Stimulated activated naive CD8-positive, alpha-beta T cell treated with anti-CD3 and anti-CD28 coated beads, Interleukin-15, Interleukin-2, amounts not matched to agents 100 U/mL and 50 U/mL, for 24 hours (primary cell): ENCODE data around the gene CCDC197.

Experiments
- ATAC-seq: fragments of 150-1000 bp; cut with Tn5 transposase; one replicate; pipeline ENCODE4 v1.10.0; 2021
- DNase-seq: peaks from one replicate; pipeline ENCODE4 v3.0.0; 2021

CCDC197 gene

DNA sequence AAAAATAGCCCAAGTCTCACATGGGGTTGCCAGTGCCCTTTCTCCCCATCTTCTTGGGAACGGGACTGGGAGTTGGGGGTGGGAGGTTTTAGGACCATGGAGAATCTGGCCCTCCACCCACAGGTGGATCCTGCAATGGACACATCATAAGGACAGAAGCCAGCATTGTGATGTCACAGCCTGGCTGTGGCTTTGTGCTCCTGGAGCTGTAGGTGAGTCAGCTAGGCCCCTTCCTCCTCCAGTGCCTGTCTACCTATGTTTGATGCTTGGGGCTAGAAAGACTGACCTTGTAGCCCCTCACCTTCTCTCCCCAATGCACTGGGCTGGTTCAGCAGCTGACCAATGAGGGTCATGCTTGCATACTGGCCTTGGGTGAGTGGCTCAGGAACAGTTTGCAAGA lies at the start of gene CCDC197:
TSS of gene CCDC197 (plus strand) at position 220 of the 400 bp plus-strand sequence. CDS start 831 bp downstream, outside the sequence.
- no peak for DNase-seq

DNA sequence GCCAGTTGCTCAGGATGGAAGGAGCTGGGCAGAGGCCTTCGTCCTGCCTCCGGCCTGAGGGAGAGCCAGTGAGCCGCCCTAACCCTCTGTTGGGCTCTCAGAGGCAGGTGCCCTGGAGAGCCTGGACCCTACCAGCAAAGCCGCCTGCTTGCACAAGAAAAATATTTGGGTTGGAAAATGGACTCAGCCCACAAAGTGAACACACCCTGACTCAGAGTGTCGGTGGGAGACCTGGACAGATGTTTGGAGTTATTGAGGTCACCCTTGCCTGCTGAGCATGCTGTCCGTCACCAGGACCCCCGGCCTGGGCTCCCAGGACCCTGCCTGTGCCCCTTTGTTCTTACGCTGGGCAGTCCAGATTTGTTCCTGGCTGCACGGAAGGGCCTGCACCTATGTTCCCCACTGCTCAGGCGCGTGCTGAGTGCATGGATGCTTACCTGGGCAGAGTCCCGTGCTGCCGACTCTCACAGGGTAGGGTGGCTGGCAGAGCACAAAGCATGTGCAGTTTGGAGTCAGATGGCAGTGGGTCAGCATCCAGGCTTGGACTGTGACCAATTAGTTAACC lies 47.5 kb upstream of the CCDC197 start:
- DNase-seq = no peak
- ATAC-seq = no peak

More for the DNA sequence above, at the start of gene CCDC197:
- peak; percentile 20 for ATAC-seq

DNA sequence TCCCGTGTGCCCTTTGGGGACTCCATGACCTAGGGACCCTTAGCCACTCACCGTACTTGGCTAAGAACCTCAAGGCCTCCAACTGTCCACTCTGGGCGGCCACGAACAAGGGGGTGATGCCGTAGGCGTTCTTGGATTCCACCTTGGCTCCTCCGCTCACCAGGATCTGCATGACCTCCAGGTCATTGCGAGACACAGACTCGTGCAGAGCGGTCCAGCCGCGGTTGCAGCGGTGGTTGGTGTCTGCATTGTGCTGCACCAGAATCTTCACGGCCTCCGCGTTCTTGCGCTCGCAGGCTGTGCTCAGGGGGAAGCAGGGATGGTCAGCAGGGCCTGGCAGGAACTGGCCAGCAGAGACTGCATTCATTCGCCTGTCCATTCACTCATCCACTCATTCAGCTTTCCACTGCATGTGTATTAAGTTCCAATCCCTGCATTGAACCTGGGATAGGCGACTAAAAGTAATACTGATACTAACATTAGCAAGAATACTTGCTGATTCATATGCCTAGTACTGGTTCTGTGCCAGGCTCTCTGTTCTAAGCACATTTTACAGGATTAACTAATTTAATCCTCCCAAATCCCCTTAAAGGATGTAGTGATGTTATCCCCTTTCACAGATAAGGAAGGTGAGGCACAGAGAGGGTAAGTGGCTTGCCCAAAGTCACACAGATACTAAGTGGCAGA lies 46.0 kb upstream of the CCDC197 start:
- ATAC-seq (no peak), DNase-seq (no peak)

DNA sequence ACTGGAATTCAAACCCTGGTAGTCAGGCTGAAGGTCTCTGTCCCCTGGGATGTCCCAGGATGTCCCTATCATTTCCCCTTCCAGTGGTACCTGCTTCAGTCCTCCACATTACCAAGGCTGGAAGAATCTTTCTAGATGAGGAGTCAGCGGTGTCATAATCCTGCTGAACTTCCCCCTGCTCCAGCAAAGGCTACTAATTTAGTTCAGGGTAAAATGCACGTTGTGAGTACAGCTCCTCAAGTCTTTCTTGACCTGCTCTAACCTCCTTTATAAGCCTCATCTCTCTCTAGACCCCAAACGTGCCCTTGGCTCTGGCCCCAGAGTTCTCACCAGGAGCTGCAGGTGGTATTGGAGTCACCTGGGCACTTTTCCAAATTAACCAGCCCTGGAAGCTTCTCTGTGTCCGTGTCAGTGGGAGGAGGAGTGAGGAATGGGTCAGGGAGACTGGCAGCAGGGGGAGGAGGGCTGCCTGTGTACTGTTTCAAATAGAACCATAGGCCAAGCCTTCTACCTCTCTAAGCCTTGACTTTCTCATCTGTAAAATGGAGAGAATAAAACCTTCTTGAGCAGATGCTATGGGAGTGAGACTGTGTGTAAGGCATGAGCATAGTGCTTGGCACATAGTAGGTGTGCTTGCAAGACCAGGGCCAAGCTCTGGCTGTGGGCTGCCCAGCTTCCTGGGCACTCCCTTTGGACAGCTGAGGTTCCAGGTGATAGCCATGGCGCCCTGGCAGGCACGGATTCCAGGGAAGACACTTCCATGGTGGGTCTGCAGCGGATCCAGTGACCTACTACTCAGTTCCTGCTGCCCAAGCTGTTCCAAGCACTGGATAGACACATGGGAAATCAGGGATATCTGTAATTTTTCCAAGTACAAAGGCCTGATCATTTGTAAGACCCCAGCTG lies 45.2 kb upstream of the CCDC197 start:
- DNase-seq (no peak), ATAC-seq (no peak)

DNA sequence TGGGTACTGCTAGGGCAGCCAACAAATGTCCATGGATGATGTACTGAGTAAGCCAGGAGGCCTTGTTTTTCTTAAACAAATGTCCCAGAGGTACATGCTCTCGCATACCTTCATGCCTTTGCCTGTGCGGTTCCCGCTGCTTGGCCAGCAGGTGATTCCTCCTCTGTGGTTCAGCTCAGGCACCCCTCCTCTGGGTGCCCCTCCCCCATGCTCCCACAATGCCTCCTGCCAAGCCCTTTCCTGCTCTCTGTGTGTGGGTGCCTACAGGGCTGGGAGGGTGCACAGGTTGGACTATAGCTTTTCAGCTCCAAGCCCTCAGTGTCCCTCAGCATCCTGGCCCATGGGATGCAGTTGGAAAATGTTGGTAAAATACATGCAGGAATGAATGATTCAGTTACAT lies 44.3 kb upstream of the CCDC197 start:
- DNase-seq = no peak
- ATAC-seq = no peak

DNA sequence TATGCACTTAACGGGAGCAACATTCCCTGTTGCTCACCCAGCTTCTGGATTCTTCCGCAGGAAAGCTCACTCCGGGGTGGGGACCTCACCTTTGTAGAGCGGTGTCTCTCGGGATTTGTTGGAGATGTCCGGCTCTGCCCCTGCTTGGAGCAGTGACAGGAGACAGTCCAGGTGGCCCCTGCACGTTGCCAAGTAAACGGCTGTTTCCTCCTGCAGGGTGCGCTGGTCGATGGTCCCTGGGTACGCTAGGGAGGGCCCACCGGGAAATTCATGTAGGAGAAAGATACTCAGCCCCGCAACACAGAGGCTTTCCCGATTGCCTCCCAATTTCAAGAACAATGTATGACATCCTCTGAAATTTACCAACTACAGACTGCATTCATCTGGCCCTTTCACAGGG lies 43.8 kb upstream of the CCDC197 start:
- DNase-seq (no peak), ATAC-seq (no peak)

DNA sequence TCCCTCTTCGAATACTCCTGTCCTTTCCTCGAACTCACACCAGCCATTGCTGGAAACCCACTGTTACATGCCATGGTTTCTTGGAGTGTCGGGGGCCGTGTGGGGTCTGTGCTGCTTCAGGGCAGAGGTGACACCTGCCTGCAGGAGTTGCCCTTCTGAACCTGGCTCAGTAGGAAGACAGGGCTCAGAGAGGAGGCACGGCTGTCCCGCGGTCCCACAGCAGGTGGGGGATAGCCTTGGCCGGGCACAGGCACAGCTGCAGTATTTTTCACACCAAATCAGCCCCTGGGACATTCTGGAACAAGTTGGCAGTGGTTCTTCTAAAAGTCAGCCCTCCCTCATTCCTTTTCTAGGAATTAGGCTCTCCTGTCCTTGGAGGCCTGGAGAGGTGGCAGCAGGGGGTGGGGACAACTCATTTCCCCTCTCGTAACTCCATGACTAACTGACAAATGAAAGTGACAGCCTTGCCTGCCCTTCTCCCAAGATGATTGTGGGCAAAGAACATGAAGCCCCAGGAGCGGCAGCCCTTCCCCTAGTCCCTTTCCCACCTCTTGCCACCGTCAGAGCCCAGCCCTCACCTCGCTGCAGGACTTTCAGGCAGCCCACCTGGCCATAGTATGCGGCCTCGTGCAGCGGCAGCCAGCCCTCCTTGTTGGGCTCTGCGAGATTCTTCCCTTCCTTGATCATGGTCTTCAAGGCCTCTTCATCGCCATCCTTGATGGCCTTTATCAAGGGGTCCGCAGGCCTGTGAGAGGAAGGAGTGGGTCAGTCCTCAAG lies 43.2 kb upstream of the CCDC197 start:
- ATAC-seq = no peak
- DNase-seq = no peak

DNA sequence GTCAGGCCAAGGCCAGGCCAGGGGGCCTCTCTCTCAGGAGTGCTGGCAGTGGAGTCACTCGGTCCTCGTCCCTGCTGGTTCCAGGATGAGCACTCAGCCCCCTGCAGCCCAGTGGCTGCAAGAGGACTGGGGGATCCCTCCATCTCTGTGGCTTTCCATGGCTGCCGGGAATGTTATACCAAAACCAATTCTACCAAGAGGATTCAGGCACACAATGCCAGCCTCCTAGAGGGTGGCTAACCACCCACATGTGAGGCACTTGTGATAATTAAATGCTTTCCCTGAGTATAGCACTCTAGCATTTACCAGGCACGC lies 42.6 kb upstream of the CCDC197 start:
- ATAC-seq (no peak), DNase-seq (no peak)

DNA sequence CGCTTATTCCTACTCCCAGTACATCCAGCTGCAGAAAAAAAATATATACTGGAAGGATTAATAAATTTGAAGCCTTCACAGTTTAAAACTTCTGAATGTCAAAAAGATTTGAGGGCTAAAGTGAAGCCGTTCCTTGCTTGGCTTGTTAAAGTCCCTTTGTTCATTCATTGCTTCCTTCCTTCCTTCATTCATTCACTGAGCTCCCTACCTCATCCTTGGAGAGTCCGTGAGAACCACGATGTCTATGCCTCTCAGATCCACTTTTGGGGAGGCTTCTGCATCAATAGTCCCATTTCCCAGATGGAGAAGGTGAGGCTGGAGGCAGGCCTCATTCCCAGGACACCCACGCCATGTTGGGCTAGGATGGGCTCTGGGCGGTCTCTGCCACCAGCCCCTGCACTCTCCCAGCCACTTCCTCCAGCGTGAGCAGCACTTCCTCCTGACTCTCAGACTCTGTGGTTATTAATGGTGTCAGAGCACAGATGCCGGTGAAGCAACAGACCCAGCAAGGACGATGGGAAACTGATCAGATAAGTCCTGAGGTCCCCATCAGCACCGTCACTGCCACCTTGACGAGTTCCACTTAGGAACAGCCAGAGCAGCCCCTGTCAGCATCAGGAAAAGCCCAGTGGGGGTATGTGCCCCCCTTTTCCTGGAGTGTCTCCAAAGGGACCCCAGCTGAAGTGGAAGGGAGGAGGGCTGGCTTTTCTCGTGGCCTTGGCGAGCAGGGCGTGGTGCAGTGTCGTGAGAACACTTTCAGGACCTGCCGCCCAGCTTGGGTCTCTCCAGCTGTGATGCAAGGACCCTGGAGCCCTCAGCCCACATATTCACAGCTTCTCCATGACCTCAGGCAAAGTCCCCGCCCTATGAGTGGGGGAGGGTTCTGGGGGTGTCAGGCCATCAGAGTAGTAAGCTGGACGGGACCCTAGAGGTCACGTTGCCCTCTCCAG lies 41.9 kb upstream of the CCDC197 start:
- ATAC-seq (peak; percentile 5), DNase-seq (peak; percentile 50)

DNA sequence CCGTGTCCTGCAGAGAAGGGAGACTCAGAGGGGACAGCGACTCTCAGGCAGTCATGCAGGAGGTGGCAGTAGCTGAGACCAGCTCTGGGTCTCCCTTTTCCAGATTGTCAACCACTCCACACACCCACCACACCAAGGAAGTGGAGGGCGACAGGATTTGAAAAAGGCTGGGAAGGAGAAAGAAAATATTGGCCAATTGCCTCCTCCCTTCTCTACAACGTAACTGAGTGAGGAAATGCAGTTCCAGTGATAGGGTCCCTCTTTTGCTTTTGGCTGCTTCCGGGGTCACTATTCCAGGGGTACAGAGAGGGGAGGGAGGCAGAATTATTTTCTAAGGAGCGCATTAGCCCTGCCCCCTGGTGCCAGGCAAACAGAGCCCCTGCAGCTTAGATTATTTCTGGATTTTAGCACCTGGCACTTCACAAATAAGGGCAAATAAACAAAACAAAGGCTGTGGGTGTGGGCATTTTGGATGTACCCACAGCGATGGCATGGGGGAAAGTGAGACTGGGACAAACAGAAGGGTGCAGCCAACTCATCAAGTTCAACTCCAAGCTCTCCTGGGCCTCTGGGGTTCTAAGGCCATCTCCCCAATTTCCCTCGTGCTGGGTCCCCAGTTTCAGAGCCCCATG lies 41.1 kb upstream of the CCDC197 start:
- ATAC-seq = no peak
- DNase-seq = no peak

DNA sequence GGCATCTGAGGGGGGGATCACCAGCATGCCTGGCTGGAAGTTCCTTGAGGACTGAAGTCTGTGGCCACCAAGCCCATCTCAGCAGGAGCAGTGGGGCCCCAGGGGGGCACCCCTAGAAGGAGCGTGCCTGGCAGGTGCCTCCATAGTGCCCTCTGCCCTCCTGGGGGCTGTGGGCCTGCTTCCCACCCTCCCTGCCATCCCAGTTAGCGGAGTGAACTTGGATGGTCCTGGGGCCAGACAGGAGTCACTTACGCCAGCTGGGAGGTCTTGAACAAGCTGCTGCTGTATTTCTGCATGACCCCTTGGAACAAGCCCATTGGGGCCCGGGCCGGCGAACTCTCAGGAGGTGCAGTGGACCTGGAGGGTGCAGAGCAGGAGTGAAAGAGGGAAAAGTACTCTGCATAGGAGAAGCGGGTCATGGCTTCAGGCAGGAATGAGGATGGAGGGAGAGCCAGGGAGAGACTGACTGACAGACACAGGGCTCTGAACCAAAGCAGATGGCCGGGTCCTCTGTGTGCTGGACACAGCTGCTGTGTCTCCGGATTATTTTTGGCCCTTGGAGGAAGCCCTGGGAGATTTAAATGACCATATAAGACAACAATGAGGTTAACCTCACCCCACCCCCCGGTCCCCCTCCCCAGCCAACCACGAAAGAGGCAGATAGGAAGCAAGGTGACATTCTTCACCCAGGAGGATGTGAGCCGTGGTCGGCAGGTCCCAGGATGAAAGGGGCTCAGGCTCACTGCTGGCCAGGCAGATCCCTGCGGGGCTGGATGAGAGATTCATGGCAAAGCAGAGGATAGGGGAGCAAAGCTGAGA lies 40.4 kb upstream of the CCDC197 start:
- DNase-seq (no peak), ATAC-seq (no peak)

DNA sequence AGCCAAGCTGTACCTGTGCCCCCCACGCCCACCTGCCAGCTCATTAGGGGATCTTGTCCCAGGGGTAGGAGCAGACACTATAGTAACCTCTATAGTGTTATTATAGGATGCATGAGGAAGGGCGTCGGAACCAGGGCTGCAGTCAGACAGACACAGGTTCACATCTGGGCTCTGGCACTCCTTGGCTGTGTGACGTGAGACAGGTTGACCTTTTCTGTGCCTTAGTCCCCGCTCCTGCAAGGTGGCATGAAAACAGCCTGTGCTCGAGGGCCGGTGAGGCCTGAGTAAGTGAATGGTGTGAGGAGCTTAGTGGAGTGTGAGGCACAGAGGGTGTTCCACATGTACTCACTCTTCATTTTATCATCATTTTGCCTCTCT lies 39.8 kb upstream of the CCDC197 start:
- ATAC-seq (no peak), DNase-seq (no peak)

DNA sequence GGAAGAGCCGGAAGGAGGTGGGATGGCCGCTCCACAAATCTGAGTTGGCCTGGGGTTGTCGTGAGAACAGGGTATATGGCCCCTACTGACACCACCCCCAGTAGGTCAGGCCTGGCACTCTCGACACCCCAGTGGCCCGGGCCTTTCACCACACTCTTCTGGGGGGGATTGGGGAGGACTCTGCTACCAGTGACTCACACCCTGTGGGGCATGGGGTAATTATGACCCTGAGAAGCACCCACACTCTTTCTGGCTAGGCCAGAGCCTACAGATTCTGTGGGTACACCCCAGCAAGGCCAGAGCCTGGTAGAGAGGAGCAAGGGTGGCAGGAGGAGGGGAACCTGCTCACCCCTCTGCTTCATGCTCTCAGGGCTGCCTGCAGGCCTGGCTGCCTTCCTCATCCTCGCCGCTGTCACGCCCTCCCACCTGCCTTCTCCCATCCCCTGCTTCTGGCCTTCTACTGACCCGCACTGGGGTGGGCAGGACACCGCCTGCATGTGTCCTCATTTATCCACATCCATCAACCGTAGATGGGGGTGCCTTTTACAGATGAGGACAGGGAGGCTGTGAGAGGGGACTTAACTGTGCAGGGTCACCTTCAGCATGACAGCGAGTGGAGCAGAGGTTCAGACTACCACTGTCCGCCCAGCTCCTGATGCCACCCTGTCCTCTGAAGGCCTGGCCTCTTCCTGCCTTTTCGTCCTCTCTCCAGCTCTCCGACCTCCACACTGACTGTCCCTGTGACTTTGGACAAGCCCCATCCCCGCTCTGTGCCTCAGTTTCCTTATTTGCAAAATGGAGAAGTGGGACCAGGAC lies 39.1 kb upstream of the CCDC197 start:
- peak; percentile 43 for DNase-seq

DNA sequence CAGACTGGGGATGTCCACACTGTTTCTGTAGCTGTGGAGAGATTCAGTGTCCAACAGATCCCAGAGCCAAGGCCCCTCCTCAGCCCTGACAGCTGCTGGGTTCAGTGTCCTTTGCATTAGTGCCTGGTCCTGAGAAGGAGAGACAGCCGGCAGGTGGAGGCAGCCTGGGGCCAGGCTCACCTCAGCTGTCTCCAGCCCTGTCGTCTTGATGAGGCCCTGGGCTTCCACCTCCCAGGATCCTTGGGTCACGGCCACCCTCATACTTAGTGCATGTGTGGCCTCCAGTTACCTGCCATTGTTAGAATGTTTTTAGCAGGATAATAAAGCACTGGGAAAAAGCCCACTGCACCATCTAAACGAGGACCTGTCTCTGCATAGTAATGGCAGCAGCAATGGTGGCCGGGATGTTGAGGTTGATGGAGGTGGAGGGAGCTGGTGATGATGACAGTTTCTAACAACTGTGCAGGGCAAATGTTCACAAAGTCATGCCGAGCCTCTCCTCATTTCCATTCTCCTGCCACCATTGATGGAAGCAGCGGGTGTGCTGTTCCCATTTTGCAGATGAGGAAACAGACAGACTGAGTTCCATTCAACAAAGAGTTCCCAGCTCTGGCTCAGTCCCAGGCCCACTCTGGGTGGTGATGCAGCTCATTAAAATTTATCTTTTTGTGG lies 38.4 kb upstream of the CCDC197 start:
- ATAC-seq (no peak), DNase-seq (no peak)

More for the DNA sequence above, 39.1 kb upstream of the CCDC197 start:
- no peak for ATAC-seq

DNA sequence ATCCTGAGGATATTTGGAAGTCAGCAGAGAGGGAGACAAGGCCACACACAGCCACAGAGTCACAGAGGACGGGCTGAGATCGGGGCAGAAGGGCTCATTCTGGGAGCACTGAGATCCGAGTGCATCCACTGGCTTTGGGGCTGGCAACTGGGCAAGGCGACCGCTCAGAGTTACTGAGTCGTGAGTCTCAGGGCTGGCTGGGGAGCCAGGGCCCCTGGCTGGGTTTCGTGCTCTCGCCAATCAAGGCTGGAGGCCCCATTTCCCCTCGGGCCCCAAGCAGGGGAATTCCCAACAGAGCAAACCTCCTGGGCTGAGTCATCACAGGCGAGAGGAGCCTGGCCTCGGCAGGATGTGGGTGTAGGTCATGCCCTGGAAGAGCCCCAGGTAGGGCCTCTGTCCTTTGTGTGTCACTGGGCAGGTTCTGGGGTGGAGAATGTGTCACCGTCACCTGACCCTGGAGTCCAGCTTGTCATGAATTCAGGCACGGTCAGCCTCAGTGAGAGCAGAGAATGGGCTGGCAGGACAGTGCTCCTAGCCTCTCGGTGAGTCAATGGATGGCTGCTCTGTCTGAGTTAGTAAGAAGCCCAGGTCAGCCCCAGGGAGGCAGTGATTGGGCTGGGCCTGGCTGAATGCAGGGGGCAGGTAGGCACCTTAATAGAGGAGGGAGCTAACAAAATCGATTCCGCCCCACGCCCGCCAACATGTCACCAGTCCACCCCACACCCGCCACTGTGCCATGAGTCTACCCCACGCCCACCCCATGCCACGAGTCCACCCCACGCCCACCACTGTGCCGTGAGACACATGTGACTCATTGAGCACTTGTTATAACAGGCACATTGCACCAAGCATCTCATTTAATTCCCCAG lies 37.6 kb upstream of the CCDC197 start:
- ATAC-seq (peak; percentile 81), DNase-seq (peak; percentile 93)

DNA sequence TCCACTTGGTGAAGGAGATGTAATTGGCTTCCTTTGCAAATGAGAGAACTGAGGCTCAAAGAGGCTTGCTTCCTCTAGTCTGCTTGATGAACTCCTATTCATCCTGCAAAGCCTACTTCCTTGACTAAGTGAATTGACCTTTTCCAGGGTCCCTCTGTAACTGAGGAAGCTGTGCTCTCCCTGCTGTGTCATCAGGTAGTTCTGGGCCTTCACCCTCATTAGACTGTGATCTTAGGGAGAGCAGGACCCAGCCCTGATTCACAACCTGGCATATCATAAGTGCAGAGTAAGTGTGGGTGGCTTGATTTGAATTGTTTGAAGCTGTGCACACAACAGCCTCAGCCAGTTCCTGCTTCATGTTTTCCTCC lies 37.0 kb upstream of the CCDC197 start:
- DNase-seq = peak; percentile 54
- peak; percentile 56 for ATAC-seq

DNA sequence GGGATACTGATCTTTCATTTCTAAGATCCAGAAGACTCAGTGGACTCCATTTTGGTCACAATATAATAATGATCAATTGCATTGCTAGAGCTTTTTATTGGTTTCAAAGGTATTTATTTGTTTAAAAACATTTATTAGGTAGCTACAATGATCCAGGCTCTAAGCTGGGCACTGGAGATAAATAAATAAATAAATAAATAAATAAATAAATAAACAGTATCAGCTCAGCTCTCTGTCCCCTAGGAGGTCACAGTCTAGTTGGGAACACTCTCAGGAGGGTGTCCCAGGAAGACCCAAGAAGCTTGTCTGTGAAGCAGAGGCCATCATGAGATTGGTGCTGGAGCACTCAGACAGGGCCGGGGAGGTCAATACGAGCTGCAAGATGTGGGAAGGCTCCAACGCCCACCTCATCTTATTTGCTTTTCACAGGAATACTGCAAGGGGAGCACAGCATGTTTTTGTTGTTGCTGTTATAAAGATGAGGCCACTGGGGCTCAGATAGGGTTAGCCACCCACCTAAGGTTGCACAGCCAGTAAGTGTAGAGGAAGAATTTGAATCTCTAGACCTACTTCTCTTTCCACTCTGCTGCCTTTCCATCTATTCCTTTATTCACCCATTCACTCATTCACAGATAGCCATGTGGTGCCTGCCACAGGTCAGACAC lies 36.2 kb upstream of the CCDC197 start:
- no peak for DNase-seq
- ATAC-seq = no peak
